Tongue (tissue), 2 donors: ENCODE results near the gene GJB1. TPM values are rescaled to one million over a fixed set of nuclear protein-coding genes. Genes with fewer than 3 reads are reported as not detected.
"Not testable (repeated sequence)": the region's sequence is repeated elsewhere in the genome, so short reads cannot be mapped to it uniquely, and the experiment has no call there.

Experiments
- DNase-seq: peaks from one replicate; pipeline ENCODE4 v3.0.0-alpha.2; 2015
- total RNA-seq: library from RNA; depleted of rRNA; stranded (reverse); fragments of >200 nt; gene quantifications from one replicate; pipeline ENCODE4 v1.2.3, GENCODE V29; 2014

Gene GJB1
- 0.41 TPM for total RNA-seq

DNA sequence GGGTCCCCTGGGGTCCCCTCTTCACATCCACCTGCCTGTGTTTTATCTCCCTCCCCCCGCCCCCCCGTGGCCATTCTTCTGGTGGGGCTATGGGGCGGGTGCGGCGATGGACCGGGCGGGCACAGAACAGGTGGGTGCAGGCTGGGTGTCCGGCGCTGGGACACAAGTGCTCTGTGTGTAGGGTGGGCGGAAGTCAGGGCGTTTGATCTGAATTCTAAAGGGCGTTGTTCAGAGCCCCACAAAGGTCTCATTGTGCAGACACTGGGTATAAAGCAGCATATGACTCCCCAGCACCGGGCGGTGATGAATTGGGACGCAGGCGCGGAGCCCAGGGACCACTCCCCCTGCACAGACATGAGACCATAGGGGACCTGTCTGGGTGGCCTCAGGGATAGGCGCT is at the start of gene GJB1:
Gene GJB1, plus strand, starts transcription at position 296 of the 400 bp plus-strand sequence. CDS start 484 bp downstream, outside the sequence.
- no peak for DNase-seq

DNA sequence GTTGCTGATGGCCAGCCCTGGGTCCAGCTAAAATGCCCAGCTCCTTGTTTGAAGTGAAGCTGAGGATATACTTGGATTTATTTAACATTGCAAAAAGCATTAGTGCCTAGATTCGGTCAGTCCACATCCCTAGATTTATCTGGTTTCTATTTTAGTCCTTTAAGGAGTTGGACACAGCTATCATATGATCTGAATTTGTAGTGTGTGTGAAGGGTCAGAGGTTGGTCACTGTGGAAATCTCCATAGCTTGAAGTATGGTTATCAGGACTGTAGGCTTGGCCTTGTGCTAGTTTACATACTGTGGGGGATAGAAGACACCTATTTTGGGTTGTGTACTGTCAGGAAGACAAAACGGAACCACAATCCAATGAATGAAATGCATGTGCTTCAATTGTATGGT is 49.6 kb upstream of the GJB1 start:
- DNase-seq: no peak

DNA sequence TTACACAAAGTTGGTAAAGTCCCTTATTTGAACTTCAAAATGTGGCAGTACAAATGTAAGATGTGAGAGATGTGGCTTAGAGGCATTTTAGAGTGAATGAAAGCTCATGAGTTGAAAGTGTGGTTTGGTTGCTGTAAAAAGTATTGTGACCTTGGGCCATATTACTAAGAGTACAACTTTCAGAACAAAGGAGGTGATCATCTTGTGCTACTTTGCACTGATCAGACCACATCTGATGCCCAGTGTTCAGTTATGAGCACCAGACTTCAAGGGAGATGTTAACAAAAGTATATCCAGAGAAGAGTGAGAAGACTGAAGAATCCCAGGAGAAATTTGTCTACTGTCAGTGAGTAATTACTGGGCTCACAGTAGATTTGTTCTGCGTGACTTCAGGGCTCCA is 48.2 kb upstream of the GJB1 start:
- DNase-seq: no peak

DNA sequence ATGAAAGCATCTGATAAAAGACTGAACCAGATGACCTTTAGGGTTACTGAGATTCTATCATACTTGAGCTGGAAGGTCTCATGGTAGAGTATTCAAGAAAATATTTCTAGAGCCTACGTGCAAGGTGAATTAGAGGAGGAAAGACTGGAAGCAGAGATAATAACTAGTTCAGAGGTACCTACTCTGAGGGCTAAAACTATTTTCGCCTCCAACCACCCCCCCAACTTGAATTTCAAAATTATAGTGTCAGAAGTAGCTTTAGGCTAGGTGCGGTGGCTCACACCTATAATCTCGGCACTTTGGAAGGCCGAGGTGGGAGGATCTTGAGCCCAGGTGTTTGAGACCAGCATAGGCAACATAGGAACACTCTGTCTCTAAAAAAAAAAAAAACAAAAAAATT is 47.5 kb upstream of the GJB1 start:
- DNase-seq: no peak

DNA sequence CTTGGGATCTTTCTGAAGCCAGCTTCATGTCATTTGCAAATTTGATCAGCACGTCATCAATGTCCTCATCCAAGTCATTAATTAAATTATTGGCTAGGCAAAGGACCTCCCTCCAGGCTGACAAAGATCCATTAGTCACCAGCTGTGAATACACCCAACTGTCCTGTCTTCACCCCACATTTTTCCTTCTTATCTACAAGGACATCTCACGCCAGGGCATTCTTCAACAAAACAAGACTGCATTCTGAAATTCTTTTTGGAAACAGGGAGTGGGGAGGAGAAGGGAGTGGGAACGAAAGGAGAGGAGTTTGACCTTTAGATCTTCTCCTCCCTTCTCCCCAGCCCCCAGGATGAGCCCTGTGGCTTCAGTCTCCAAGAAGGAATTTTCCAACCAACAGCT is 45.7 kb upstream of the GJB1 start:
- DNase-seq: no peak

DNA sequence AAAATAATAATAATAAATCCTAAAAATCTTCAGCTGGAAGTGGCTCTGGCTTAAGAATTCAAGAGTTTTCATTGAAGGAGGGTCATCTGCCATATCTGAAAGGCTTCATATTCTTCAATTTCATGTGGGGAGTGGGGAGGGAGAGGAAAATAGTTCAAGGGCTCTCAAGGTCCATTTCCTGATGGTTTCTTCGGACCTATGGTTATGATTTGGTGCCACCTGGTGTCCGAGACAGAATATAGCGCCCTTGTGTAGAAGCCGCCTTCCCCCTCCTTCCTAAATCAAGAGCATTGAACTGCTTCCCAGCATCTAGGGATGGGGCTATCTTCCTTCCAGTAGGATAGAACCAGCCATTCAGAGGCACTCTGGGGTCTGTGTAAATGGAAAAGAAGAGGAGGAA is 44.1 kb upstream of the GJB1 start:
- peak; percentile 84 for DNase-seq

DNA sequence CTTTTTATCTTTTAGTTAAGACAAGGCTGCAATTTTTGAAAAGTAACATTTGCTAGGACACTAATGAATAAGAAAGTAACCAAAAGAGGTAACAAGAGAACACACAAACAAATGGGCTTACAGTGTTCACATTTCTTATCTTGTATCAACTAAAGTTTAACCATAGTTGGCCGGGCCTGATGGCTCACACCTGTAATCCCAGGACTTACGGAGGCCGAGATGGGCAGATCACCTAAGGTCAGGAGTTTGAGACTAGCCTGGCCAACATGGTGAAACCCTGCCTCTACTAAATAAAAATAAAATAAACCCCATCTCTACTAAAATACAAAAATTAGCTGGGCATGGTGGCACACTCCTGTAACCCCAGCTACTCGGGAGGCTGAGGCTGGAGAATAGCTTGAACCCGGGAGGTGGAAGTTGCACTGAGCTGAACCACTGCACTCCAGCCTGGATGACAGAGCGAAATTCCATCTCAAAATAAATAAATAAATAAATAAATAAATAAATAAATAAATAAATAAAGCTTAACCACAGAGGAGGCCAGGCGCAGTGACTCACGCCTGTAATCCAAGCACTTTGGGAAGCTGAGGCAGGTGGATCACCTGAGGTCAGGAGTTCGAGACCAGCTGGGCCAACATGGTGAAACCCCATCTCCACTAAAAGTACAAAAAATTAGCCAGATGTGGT is 42.3 kb upstream of the GJB1 start:
- not testable (repeated sequence) for DNase-seq

DNA sequence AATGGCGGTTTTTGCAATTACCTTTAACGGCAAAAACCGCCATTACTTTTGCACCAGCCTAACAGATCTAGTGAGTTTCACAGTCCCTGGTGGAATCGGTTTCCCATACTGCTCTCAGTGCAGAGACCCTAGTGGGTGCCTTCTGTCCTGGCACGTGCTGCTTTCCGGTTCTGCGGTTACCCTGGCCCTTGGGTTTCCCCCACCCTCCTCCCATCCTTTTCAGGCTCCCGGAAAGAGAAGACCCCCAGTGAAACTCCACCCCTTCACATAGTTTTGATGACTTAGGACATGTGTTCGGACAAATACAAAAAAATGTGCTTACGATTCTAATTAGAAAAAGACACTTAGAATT is 41.5 kb upstream of the GJB1 start:
- no peak for DNase-seq

DNA sequence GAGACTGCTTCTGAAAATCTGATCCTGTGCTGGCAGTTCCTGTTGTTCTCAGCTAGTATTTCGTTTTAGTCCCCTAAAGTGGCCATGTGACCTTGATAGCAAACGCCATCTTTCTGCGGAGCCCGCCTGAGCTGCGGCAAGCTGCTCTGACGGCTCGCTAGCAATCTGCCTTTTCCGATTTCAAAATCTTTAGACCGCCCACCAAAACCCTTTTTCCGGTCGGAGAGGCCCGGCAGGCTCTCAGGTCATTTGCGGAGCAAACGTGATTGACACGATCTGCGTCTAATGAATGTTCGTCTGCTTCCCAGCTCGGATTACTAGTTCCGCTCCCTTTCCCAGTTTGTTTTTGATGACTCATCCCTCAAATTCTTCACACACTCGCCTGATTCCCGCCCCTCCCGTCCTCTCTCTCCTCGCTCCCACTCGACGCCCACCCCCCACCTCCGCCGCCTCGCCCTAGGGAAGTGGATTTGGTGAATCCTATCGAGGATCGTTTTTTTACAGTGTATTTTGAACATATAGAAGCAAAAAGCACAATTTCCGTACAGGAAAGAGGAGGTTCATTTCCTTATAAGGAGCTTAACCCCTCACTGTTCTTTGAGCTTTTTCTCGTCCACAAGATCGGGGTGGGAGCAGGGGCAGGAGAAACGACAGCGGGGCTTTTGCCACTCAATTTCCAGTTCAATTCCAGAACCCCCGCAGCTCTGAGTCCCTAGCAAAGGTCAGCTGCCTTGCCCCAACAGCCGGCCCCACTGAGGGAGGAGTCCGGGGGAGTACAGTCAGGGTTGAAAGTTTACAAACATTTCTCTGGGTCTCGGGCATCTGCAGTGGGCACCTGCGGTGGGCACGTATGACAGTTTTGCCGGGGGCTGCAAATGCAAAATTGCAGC is 40.9 kb upstream of the GJB1 start:
- peak; percentile 97 for DNase-seq

DNA sequence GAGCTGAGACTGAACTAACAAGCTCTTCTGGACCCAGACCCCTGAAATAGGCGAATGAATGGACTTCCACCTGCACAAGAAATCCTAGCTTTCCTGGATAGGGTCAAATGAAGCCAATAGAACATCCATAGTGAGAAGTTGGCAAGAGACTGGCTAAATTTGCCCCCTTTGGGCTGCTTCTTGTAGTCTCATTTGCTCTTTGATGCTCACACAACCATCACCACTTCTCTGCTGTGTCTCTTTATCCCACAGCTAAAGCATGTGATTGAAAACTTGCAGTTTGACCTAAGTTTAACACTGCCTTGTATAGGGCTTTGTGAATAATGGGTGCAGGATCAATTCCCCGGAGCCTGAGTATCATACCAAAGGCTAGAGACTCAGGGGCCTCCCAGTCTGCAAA is 40.2 kb upstream of the GJB1 start:
- peak; percentile 16 for DNase-seq

DNA sequence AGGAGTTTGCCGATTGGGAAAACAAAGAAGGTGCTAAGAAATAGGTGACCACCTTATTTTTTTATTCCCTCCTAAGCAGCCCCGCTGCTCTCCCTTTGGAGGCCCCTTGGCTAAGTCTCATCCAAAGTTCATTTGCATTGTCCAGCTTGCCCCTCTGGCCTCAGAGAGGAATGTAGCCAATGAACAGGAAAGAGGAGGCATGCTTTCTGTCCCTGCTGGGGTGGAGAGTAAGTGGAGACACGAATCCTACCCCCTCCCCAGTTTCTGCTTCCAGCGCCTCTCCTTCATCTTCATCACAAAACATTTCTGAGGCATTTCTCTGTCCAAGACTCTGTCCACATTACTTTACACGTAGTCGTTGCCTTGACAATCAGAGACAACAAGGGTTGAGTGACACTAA is 39.7 kb upstream of the GJB1 start:
- peak; percentile 64 for DNase-seq

DNA sequence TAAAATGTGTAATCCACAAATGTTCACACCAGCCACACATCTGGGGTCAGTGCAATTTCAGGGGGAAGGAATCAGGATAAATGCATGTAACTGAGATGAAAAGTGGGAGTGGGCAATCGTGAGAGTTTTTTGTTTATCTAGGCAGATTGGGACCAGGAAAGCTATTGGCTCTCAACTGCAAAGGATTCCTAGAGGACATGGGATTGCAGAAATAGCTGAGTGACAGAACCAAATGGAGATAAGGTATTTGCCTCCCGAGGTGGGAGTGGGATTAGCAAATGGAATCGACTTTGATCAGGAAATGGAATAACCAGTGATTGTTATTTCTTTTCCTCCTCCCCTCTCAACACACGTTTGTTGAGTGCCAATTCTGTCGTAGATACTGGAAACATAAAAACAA is 38.9 kb upstream of the GJB1 start:
- DNase-seq: no peak

DNA sequence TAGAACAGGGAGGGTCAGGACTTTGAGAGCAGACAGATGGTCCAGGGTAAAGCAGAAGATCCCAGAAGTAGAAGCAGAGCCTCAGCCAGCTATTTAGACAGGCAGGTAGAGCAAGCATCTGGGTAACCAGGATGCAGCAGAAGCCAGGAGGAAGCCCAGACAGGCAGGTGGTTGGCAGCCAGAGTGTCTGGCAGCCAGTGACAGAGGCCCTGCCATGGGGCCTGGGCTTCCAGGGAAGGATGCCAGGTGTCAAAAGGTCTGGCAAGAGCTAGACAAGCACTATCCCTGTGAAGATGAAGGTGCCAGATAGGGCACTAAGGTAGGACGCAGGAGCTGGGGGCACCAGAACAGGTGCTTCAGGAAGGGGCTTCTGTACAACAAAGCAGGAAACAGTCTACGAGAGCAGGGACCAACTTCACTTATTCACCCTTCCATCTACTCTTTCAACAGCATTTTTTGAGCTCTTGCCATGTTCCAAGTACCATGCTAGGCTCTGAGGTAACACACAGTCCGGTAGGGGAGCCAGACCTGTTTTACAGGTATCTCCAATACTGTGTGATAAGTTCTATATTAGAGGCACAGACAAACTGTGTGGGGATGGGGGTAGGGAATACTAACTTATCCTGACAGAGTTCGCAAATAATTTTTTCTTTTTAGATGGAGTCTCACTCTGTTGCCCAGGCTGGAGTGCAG is 38.1 kb upstream of the GJB1 start:
- DNase-seq: no peak

DNA sequence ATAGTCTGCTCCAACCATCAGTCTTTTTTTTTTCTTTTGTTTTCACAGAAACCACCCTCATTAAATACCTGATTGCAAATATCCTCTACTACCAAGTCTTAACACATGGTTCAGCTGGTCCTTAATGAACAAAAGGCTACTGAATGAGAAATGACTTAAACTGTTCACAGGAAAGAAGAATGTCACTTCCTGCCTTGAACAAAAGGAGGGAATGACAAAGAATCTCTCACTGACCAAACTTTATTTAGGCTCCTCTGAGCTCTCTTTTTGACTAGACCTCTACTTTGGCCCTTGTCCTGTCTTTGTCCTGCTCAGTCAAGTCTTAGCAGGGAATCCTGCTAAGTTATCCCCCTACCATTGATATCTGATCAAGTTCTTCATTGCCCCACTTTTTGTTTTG is 31.8 kb upstream of the GJB1 start:
- no peak for DNase-seq

DNA sequence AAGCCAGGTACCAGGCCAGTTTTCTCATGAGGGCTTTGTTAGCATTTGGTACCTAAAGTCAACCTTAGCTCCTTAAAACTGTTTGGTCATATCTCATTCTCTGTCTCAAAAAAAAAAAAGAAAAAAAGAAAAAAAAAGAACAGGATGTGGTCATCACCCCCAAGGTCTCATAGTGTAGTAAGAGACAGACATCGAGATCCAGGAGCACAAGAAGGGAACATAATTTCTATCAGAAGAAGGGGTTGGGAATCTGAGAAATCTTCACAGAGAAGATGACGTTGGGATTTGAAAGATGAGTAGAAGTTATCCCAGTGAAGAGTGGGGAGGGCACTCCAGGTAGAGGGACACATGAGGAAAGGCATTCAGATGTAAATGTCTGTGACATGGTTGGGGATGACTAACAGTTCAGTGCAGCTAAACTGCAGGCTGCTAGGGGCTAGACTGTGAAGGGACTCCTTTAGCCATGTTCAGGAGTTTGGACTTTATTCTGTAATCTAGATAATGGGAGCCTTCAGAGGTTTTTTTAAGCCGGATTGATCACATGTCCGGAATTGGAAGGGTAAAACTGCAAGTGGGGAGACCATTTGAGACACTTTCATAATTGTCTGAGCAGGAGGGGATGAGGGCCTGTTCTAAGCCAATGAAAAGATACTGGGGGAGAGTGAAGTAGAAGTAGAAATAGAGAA is 26.9 kb upstream of the GJB1 start:
- no peak for DNase-seq

DNA sequence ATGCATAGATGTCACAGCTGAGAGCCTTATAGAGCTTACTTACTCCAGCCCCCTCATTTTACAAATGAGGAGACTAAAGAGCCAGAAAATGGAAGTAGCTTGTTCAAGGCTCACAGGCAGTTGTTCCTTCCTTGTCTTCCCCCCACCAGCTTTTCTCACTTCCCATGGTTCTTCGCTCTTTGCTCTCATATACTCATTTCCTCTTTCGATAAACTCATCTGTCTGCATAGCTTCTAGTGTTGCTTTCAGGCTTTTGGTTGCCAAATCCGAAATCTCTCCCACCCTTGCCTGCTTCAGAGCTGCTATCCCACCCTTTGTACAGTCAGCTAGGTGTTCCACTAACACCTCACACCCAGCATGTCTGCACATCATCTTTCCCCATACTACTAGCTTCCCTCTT is 25.0 kb upstream of the GJB1 start:
- DNase-seq: no peak

DNA sequence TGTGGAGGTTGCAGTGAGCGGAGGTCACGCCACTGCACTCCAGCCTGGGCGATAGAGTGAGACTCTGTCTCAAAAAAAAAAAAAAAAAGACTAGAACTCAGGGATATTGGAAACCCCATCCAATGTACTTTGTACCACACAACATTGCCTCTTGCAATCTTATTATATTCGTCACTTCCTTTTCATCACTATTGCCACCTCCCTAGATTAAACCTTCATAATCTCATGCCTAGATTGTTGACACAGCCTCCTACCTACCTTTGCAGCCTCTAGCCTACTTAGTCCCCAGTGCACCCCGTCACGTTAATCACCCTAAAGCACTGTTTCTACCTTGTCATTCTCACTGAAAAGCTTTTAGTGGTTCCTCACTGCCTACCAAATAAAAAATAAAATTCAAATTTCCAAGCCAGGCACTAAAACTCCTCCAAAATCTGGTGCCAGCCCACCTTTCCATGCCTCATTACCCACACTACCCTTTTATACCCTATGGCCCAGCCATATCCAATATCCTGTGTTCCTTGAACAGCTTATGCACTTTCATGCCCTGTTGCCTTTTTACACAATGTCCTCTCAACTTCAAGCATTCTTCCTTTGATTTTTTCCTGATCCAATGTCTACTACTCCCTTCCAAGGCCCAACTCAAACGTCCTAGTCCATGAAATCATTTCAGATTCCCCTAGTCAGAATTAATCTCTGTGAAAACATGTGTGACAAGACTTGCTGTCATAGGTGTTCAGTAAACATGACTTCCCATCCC is 23.6 kb upstream of the GJB1 start:
- DNase-seq: no peak

DNA sequence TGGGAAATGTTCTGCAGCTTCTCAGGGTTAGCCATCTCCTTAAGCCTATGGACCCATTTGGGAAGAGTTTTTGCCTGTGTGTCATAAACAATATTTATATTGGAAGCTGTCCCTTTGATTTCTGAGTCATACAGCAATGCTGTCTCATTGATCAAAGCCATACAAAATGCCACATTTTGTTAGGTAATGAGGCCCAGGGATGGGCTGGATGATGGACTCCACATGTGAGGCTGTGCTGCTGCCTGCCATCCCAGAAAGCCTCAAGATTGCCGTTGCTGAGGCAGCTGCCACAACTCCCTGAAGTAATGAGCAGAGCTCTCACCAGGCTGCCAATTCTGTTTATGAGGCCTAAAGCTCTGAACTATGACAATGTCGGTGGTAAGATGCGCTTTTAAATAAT is 12.2 kb upstream of the GJB1 start:
- no peak for DNase-seq

DNA sequence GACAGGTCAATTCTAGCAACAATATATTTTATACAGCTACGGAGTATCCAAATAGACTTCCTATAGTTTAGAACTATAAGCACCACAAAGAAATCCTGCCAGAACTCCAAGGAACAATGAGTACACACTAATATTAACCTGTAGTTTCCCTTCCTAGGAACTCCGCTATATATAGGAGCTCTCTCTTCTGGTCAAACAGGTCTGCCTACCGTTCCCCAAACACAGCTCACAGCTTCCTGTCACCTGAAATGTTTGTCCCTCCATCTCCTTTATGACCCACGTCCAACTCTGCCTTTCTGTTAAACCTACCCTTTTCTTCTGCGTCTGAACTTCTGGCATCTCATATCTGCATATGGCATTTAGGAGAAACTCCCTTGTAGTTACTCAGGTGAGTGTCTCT is 10.5 kb upstream of the GJB1 start:
- no peak for DNase-seq

DNA sequence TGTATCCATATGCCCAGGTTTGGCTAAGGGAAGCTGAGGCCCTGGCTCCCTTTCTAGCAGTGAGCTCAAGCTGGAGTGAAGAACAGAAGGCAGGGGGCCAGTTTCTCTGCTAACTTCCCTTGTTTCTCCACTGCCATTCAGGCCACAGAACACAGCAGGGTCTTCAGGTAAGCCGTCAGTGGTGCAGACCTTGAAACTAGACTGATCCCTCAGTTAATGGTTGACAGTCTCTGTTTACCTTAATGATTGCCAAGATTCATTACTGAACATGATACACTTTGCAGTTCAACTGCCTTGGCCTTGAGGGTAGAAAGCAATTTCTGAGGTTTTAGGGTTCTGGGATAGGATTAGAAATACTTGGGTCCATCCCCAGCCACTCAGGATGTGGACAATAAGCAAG is 8.9 kb upstream of the GJB1 start:
- DNase-seq: no peak

DNA sequence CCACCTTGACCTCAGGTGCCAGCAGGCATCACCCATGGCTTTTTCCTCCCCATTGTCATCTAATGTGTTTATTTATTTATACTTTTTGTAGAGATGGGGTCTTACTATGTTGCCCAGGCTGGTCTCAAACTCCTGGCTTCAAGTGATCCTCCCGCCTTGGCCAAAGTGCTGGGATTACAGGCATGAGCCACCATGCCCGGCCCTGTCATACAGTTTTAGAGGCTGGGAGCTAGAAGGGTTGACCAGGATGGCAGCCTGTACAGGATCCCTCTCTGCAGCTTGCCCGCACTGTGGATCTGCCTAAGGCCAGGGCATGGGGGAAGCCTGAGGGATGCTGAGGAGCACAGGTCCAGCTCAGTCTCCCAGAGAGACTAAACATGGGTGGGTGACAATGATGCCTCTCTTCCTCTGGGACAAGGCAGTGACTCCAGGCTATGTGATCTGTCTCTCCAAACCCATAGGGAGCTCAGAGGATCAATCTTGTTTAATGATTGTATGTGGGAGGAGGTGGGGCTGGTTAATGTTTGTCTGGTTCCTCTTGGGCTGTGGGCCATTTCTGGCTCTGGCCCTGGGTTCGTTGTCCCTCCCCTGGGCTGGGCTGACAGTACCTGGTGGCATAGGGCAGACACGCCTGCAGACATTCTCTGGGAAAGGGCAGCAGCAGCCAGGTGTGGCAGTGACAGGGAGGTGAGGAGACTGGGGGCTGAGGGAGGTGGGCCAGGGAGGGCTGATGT is 8.3 kb upstream of the GJB1 start:
- DNase-seq: no peak
